Astrocyte (in vitro differentiated cells and primary cell): ENCODE measurements around the gene UNC79. TPM values are rescaled to one million over a fixed set of nuclear protein-coding genes. Genes with fewer than 3 reads are reported as not detected.

Experiments used
- DNase-seq: peaks from one replicate; pipeline ENCODE4 v3.0.0-alpha.2; 2010; ENCODE audit warnings: low read depth
- FAIRE-seq: peaks from 2 replicates; lab custom pipeline; 2011; peaks lifted over from hg19 to GRCh38; lab: Jason Lieb, UNC
- H2AFZ ChIP-seq: 2 replicates; pipeline ENCODE4 v1.6.0; 2012; ENCODE audit warnings: low read depth, low read length, inconsistent platforms
- H3K27ac ChIP-seq: 2 replicates; pipeline ENCODE4 v1.5.1; 2011; ENCODE audit warnings: low read depth, low read length, inconsistent platforms
- H3K27me3 ChIP-seq: 2 replicates; pipeline ENCODE4 v1.6.0; 2011; ENCODE audit warnings: low read length, inconsistent platforms; ENCODE audit not compliant: insufficient read depth
- H3K36me3 ChIP-seq: 2 replicates; pipeline ENCODE4 v1.5.1; 2011; ENCODE audit warnings: low read length, inconsistent platforms; ENCODE audit not compliant: insufficient read depth
- H3K4me1 ChIP-seq: 2 replicates; pipeline ENCODE4 v1.5.1; 2011; ENCODE audit warnings: low read length, inconsistent platforms; ENCODE audit not compliant: insufficient read depth
- H3K4me2 ChIP-seq: 2 replicates; pipeline ENCODE4 v1.6.0; 2012; ENCODE audit warnings: low read length, inconsistent platforms
- H3K4me3 ChIP-seq: 2 replicates; pipeline ENCODE4 v1.5.1; 2011; ENCODE audit warnings: low read depth, mild to moderate bottlenecking, low read length, inconsistent platforms; ENCODE audit not compliant: insufficient read depth
- H3K79me2 ChIP-seq: 2 replicates; pipeline ENCODE4 v1.6.0; 2012; ENCODE audit warnings: mild to moderate bottlenecking, low read length, inconsistent platforms; ENCODE audit not compliant: insufficient read depth
- H3K9ac ChIP-seq: 2 replicates; pipeline ENCODE4 v1.6.0; 2012; ENCODE audit warnings: mild to moderate bottlenecking, low read length, inconsistent platforms
- H3K9me3 ChIP-seq: 2 replicates; pipeline ENCODE4 v1.5.1; 2012; ENCODE audit warnings: low read depth, mild to moderate bottlenecking, low read length, inconsistent platforms; ENCODE audit not compliant: insufficient read depth
- H4K20me1 ChIP-seq: 2 replicates; pipeline ENCODE4 v1.6.0; 2012; ENCODE audit warnings: low read length, inconsistent platforms; ENCODE audit not compliant: insufficient read depth
- H3K27ac Mint-ChIP-seq: one replicate; pipeline ENCODE4 v1.8.0; 2021; ENCODE audit warnings: mild to moderate bottlenecking, mixed read lengths; ENCODE audit not compliant: unreplicated experiment
- H3K27me3 Mint-ChIP-seq: one replicate; pipeline ENCODE4 v1.8.0; 2021; ENCODE audit warnings: low read depth, mixed read lengths; ENCODE audit not compliant: unreplicated experiment
- H3K36me3 Mint-ChIP-seq: one replicate; pipeline ENCODE4 v1.8.0; 2021; ENCODE audit warnings: low read depth, mixed read lengths; ENCODE audit not compliant: unreplicated experiment
- H3K4me1 Mint-ChIP-seq: one replicate; pipeline ENCODE4 v1.8.0; 2021; ENCODE audit warnings: low read depth, mixed read lengths; ENCODE audit not compliant: unreplicated experiment
- H3K4me3 Mint-ChIP-seq: one replicate; pipeline ENCODE4 v1.8.0; 2021; ENCODE audit warnings: mild to moderate bottlenecking, moderate library complexity, mixed read lengths; ENCODE audit not compliant: unreplicated experiment
- H3K9me3 Mint-ChIP-seq: one replicate; pipeline ENCODE4 v1.8.0; 2021; ENCODE audit warnings: mild to moderate bottlenecking, mixed read lengths; ENCODE audit not compliant: unreplicated experiment
- CTCF ChIP-seq: IDR thresholded peaks from 2 replicates; pipeline ENCODE4 v1.5.1; 2011; ENCODE audit warnings: low read depth, mild to moderate bottlenecking, inconsistent platforms, low read length, moderate library complexity; ENCODE audit not compliant: insufficient read depth
- EZH2 ChIP-seq: IDR thresholded peaks from 2 replicates; pipeline ENCODE4 v1.6.1; 2012; ENCODE audit warnings: mild to moderate bottlenecking, low read length, inconsistent platforms; ENCODE audit not compliant: insufficient read depth
- total RNA-seq: library from RNA; stranded (reverse); gene quantifications from 2 replicates; pipeline ENCODE4 v1.2.1, GENCODE V29; 2021

The UNC79 gene
- total RNA-seq, 1 donor from 2014 or later = 0.66 TPM

DNA sequence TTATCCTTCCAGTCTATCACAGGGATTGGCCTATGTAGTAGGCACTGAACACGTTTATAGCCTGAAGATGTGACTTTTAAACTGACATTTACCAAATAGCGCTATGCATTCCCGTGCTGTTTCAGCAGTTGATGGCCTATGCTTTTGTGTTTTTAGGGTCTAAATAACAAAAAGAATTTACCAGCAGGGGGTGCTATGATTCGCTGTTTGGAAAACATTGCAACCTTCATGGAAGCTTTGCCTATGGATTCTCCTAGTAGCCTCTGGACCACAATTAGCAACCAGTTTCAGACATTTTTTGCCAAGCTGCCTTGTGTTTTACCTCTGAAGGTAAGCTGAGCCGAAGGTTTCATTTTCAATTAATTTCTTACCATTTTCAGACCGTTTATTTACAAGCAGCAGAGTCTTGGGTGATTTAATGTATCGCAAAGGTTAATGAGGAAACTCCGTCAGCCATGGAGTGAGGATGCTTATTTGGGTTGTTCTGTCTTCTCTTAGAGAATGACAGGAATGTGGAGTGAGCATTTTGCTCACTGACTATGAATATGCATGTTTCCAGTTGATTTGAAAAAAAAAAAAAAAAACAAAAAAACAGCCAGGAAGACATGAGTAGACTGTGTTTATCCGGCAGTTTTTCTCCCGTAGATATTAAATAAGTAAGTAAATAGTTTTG, 224.5 kb downstream of the UNC79 start:
- TF ChIP-seq EZH2 (no peak), CTCF (peak; percentile 40)
- H3K36me3 ChIP-seq = no peaks in the 10 kb centered on the region
- FAIRE-seq (no peak), DNase-seq (peak; percentile 3)
- Mint-ChIP-seq H3K4me3 (no peak overlapping the region), H3K9me3 (no peaks in the 10 kb centered on the region), H3K27ac (no peak overlapping the region), H3K4me1 (no peaks in the 10 kb centered on the region), H3K27me3 (no peaks in the 10 kb centered on the region), H3K36me3 (no peaks in the 10 kb centered on the region)
- H3K4me2 ChIP-seq = no peak overlapping the region
- no peaks in the 10 kb centered on the region for H3K79me2 ChIP-seq
- H3K9me3 ChIP-seq = no peaks in the 10 kb centered on the region
- no peak overlapping the region for H3K9ac ChIP-seq
- no peak overlapping the region for H3K4me3 ChIP-seq
- H2AFZ ChIP-seq = no peak overlapping the region
- H3K4me1 ChIP-seq = no peaks in the 10 kb centered on the region
- H3K27ac ChIP-seq = no peak overlapping the region
- H3K27me3 ChIP-seq = no peaks in the 10 kb centered on the region
- H4K20me1 ChIP-seq = no peaks in the 10 kb centered on the region

- Histone ChIP-seq H3K9me3 (peaks cover 2% of the 10 kb centered on the region), H3K4me3 (no peak overlapping the region), H3K27ac (no peak overlapping the region), H3K9ac (no peak overlapping the region), H3K4me2 (no peak overlapping the region), H4K20me1 (no peaks in the 10 kb centered on the region), H3K4me1 (no peaks in the 10 kb centered on the region), H3K79me2 (no peaks in the 10 kb centered on the region), H3K27me3 (no peaks in the 10 kb centered on the region), H3K36me3 (no peaks in the 10 kb centered on the region), H2AFZ (no peak overlapping the region)
- DNase-seq (no peak), FAIRE-seq (no peak)
- Mint-ChIP-seq H3K36me3 (no peaks in the 10 kb centered on the region), H3K9me3 (no peaks in the 10 kb centered on the region), H3K27ac (no peak overlapping the region), H3K27me3 (no peaks in the 10 kb centered on the region), H3K4me1 (no peaks in the 10 kb centered on the region), H3K4me3 (no peak overlapping the region)
- TF ChIP-seq EZH2 (no peak), CTCF (no peak)
Measured at GRCh38 chr14:93657875-93658274, 227.1 kb downstream of the UNC79 start.

DNA sequence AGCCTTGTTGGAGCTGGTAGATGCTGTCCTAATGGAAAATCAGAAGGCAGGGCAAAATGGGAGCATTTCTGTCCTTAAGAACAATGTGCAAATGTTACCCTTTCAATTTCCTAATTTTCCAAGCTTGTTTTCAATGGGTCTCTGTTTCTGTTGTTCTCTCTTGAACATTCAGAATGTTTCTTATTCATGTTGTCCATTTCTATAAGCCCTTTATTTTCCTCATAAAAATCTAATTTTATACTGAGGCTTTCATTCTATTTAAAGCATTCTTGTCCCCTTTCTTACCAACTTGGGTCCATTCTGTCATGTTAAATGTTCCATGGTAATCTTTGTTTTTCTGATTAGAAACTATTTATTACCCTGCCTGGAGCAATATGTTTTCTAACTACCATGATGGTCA, 232.6 kb downstream of the UNC79 start:
- H3K4me3 ChIP-seq = no peak overlapping the region
- H4K20me1 ChIP-seq = no peaks in the 10 kb centered on the region
- no peaks in the 10 kb centered on the region for H3K36me3 ChIP-seq
- Mint-ChIP-seq H3K27ac (no peak overlapping the region), H3K4me1 (no peaks in the 10 kb centered on the region), H3K9me3 (peaks cover 14% of the 10 kb centered on the region), H3K36me3 (no peaks in the 10 kb centered on the region), H3K27me3 (no peaks in the 10 kb centered on the region), H3K4me3 (no peak overlapping the region)
- H2AFZ ChIP-seq = no peak overlapping the region
- H3K27ac ChIP-seq = no peak overlapping the region
- TF ChIP-seq CTCF (no peak), EZH2 (no peak)
- no peaks in the 10 kb centered on the region for H3K79me2 ChIP-seq
- no peak for FAIRE-seq
- H3K4me1 ChIP-seq = no peaks in the 10 kb centered on the region
- no peaks in the 10 kb centered on the region for H3K27me3 ChIP-seq
- DNase-seq = no peak
- no peak overlapping the region for H3K9ac ChIP-seq
- peaks cover 2% of the 10 kb centered on the region for H3K9me3 ChIP-seq
- no peak overlapping the region for H3K4me2 ChIP-seq
